Activated naive CD8-positive, alpha-beta T cell (primary cell): ENCODE results near the gene ACSS3.

Experiments
- H3K27ac Mint-ChIP-seq: one replicate; pipeline ENCODE4 v1.8.0; 2021; ENCODE audit warnings: mixed read lengths
- H3K27me3 Mint-ChIP-seq: one replicate; pipeline ENCODE4 v1.8.0; 2021; ENCODE audit warnings: mixed read lengths
- H3K36me3 Mint-ChIP-seq: one replicate; pipeline ENCODE4 v1.8.0; 2021; ENCODE audit warnings: mixed read lengths
- H3K4me1 Mint-ChIP-seq: one replicate; pipeline ENCODE4 v1.8.0; 2021; ENCODE audit warnings: low read depth, mixed read lengths
- H3K4me3 Mint-ChIP-seq: one replicate; pipeline ENCODE4 v1.8.0; 2021; ENCODE audit warnings: mild to moderate bottlenecking, mixed read lengths
- H3K9me3 Mint-ChIP-seq: one replicate; pipeline ENCODE4 v1.8.0; 2021; ENCODE audit warnings: low read depth, mixed read lengths

ACSS3 gene

DNA sequence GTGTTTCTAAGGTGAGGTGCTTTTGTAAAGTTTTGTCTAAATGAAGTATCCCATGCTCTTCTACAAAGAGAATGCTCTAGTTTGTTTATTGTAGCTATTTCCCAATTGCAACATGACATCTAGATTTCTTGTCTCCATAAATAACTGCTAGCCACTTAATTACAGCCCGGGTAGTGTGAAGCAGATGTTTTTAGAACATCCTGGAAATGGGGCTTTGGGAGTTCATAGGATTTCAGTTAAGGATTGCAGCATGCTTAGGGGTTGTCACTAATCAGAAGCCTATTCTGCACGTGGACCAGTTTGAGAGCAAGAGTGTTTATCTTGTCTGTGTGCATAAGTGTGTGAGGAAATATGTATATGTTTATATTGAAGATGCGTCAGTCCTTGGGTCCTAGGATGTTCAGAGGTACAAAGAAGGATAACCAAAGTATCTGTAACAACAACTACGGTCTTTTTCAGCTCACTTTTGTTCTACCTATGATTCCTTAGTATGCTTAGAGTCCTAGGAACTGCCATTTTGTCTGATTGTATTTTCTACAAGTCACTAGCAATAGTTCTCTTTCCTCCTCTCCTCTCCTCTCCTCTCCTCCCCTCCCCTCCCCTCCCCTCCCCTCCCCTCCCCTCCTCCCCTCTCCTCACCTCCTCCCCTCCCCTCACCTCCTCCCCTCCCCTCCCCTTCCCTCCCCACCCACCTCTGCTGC is 135.3 kb downstream of the ACSS3 start:
- H3K4me1 Mint-ChIP-seq, result no peaks in the 10 kb centered on the region
- H3K9me3 Mint-ChIP-seq, result peaks cover 9% of the 10 kb centered on the region
- H3K36me3 Mint-ChIP-seq, result no peaks in the 10 kb centered on the region
- H3K27ac Mint-ChIP-seq, result no peak overlapping the region
- no peak overlapping the region for H3K4me3 Mint-ChIP-seq
- no peaks in the 10 kb centered on the region for H3K27me3 Mint-ChIP-seq

DNA sequence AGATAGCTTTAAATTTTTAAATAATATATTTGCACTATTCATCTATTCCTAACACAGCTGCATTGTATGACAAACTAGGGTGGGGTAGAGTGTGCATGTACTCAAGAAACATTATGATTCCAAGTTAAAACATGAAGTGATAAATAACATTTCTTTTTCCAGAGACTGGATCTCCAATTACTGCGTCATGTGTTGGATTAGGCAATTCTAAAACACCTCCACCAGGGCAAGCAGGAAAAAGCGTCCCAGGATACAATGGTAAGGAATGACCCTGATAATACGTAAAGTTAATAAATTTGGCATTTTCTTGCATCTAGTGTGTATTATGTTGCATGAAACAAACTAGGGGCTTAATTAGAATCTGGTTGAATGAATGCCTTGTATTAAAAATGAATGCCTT is 138.9 kb downstream of the ACSS3 start:
- Mint-ChIP-seq H3K27me3 (no peaks in the 10 kb centered on the region), H3K36me3 (no peaks in the 10 kb centered on the region), H3K4me3 (no peak overlapping the region), H3K9me3 (peaks cover 3% of the 10 kb centered on the region), H3K4me1 (no peaks in the 10 kb centered on the region), H3K27ac (no peak overlapping the region)

DNA sequence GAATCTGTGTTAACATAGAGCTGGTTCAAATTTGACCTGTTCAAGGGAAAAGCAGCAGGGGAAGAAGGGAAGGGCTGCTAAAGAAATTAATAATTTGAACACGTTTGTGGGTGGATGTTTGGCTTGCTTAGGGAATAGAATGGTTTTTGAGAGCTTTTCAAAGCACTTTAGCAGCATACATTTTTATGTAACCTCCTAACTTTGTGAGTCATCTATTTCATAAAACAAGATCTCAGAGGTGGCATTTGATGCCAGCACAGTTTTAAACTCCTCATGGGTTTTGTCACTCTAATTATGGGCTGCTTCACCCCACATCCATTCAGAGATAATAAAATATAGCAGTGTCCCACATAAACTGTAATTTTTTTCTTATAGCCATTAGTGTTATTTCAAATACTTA is 143.8 kb downstream of the ACSS3 start:
- no peaks in the 10 kb centered on the region for H3K4me1 Mint-ChIP-seq
- no peaks in the 10 kb centered on the region for H3K27me3 Mint-ChIP-seq
- no peak overlapping the region for H3K27ac Mint-ChIP-seq
- peaks cover 9% of the 10 kb centered on the region for H3K9me3 Mint-ChIP-seq
- no peaks in the 10 kb centered on the region for H3K36me3 Mint-ChIP-seq
- no peak overlapping the region for H3K4me3 Mint-ChIP-seq

DNA sequence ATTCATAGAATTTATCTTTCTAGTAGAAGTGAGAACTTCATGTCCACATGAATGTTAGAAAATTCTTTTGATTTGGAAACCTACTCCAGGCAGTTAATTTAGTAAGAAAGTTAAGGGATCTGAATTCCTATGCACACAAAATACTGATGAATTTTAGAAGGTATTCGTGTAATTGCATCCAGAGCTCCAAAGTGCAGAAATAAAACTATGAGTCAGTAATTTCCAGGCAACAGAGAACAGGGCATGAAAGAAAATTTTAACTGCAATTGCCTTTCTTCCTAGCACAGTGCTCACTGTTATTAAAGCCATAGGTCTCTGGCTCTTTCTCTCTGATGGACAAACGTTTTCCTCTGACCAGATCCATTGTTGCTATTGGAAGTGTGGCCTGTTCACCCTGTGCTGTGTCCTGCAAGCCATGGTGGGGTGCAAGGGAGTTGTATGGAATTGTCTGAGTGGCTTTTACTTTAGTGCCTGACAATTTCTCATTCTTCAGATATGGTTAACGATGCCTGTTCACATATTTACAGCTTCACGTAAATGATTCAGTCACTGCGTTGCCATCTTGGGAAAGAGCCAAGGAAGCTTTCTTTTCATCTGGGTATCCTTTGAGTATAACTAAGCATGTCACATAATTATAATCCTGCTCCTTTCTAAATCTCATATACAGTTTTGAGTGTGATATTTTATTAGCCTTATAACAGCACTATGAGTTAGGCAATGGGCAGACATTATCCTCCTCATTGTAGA is 145.1 kb downstream of the ACSS3 start:
- no peaks in the 10 kb centered on the region for H3K4me1 Mint-ChIP-seq
- H3K27ac Mint-ChIP-seq, result no peak overlapping the region
- no peaks in the 10 kb centered on the region for H3K27me3 Mint-ChIP-seq
- no peaks in the 10 kb centered on the region for H3K36me3 Mint-ChIP-seq
- peaks cover 11% of the 10 kb centered on the region for H3K9me3 Mint-ChIP-seq
- H3K4me3 Mint-ChIP-seq, result no peak overlapping the region

DNA sequence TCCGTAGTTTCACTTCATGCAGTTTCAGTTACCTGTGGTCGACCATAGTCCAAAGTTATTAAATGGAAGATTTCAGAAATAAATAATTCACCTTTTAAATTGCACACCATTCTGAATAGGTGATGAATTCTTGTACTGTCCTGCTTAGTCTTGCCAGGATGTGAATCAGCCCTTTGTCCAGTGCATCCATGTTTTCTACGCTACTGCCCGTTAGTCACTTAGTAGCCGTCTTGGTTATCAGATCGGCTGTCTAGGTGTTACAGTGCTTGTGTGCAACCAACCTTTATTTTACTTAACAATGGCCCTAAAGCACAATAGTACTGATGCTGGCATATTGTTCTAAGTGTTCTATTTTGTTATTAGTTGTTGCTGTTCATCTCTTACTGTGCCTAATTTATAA is 146.7 kb downstream of the ACSS3 start:
- Mint-ChIP-seq H3K9me3 (peaks cover 11% of the 10 kb centered on the region), H3K4me3 (no peak overlapping the region), H3K36me3 (no peaks in the 10 kb centered on the region), H3K4me1 (no peaks in the 10 kb centered on the region), H3K27ac (no peak overlapping the region), H3K27me3 (no peaks in the 10 kb centered on the region)

DNA sequence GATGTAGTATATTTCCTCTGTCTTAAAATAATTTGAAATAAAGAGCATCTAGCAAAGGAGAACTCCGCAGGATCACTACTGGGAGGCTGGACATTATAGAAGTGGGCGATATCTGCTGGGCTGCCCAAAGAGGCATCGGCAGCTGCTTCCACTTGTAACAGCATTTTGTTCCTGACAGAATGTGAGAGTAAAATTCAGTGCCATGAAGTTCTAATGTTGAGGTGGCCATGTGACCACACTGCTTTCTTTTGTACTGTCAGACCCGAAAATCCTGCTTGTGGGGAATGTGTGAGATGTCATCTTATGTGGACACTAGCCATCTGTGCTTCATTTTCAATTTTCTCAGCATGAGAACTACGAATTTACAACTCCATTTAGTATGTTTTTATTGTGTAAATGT is 151.9 kb downstream of the ACSS3 start:
- Mint-ChIP-seq H3K27me3 (no peaks in the 10 kb centered on the region), H3K36me3 (no peaks in the 10 kb centered on the region), H3K4me3 (no peak overlapping the region), H3K27ac (no peak overlapping the region), H3K9me3 (peaks cover 7% of the 10 kb centered on the region), H3K4me1 (no peaks in the 10 kb centered on the region)

DNA sequence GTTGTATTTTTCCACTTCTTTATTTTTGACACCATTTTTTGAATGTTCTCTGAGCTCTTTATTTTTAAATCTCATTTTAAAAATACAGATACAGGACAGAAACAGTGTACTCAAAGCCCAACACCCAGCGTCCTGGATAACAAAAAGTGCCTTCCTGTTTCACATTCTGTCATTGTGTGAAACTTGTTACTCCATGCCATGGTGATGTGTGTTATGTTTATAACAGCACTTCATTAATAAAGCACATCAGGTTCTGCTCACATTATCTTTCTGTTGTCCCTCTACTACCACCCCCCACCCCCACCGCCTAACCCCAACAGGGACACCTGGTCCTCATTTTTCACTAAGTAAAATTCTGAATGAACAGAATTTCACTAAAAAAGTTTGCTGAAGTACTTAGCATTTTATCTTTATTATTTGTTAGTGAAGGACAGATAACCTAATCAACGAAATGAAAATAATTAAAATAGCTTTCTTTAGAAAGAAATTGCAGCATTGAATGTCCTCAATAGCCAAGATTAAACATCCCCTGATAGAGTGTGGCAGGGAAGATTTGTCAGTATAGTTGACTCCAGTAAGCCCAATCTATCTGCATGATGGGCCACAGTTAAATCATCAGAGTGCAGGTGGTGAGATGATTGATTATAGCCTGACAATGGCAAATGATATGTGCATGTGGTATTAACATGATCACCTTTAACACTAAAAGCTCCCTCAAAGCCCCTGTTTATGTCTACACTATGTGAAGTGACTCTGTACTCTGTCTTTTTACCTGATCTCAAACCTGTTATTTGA is 153.9 kb downstream of the ACSS3 start:
- H3K27me3 Mint-ChIP-seq, result no peaks in the 10 kb centered on the region

DNA sequence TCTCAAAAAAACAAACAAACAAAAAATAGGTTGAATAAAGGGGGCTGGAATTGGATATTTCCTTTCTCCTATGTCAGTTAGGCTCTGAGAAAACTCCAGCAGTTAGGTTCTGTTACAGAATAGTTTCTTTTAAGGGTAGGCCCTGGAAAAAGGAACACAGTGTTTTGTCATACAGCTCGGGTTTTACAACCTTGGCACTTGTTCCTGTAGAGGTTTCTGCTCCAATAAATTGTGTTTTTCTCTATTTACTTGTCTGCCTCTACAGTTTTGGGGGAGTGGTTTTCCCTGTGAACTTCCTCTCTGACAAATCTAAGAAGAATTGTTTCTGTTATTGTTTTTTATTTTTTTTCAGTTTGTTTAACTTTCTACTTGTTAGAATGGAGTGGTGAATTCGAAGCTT is 167.6 kb downstream of the ACSS3 start:
- H3K36me3 Mint-ChIP-seq, result no peaks in the 10 kb centered on the region
- no peak overlapping the region for H3K4me3 Mint-ChIP-seq
- peaks cover 4% of the 10 kb centered on the region for H3K9me3 Mint-ChIP-seq
- no peaks in the 10 kb centered on the region for H3K4me1 Mint-ChIP-seq
- H3K27ac Mint-ChIP-seq, result no peak overlapping the region
- no peaks in the 10 kb centered on the region for H3K27me3 Mint-ChIP-seq

More for the DNA sequence above, 153.9 kb downstream of the ACSS3 start:
- Mint-ChIP-seq H3K9me3 (peaks cover under 1% of the 10 kb centered on the region), H3K4me3 (no peak overlapping the region), H3K27ac (no peak overlapping the region), H3K36me3 (no peaks in the 10 kb centered on the region), H3K4me1 (no peaks in the 10 kb centered on the region)

DNA sequence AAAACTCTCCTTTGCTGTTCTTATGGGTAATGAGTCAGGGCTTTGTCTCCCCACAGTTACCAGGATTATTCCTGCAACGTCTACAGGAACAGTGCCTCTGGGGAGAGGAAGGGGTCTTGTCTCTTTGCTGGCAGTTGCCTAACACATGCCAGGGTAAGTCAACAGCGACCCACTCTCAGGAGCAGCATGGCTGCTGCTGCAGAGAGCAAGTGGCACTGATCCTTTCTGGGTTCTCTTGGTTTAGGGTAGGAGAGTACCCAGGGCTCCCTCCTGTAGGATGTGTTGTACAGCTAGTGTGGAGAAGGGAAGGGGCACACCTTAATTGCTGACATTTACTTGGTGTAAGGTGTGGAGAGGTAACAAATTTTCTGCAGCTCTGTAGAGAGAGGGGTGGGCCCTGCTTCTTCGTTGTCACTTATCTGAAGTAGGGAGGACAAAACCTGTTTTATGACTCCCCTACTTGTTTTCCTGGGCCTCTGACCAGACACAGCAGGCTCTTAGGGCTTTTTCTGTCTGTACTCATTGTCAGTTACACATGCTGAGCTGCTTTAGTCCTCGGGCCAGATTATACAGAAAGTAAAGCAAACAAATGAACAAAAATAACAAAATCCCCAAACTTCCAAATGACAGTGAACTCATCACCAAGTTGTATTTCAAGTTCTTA is 168.2 kb downstream of the ACSS3 start:
- Mint-ChIP-seq H3K36me3 (no peaks in the 10 kb centered on the region), H3K9me3 (peaks cover 4% of the 10 kb centered on the region), H3K4me1 (no peaks in the 10 kb centered on the region), H3K4me3 (no peak overlapping the region), H3K27me3 (no peaks in the 10 kb centered on the region), H3K27ac (no peak overlapping the region)

DNA sequence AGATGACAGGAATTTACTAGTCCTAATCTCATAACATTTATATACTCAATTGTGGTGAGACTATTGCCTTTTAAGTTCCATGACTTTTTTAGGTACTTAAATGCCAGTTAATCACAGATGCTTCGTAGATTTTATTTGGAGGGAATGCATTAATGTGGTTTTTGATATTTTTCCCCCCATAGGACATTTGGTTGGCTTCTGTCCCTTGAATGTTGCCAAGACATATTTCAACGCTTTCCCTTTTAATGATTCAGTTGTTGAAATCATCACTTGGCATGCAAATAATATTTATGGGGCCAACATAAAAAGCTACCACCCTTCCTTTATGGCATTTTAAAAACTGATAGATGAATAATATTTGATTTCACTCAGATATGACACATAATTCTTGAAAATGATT is 172.1 kb downstream of the ACSS3 start:
- Mint-ChIP-seq H3K36me3 (no peaks in the 10 kb centered on the region), H3K9me3 (no peaks in the 10 kb centered on the region), H3K27me3 (no peaks in the 10 kb centered on the region), H3K27ac (no peak overlapping the region), H3K4me3 (no peak overlapping the region), H3K4me1 (no peaks in the 10 kb centered on the region)

DNA sequence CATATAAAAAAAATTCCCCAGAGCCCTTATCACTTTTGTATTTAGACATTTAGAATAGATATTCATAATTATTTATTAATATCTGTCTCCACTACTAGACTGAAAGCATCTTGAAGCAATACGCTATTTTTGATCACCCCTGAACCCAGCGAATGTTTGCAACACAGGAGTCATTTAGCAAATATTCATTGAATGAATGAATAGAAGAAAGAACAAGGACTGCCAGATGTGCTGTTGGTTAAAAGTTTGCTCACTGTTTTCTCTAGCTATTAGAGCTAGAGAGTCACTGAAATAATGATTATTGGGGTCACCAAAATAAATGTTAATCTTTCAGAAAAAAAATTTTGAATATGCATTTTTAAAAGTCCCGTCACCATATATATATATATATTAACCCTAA is 174.3 kb downstream of the ACSS3 start:
- H3K9me3 Mint-ChIP-seq, result no peaks in the 10 kb centered on the region
- H3K36me3 Mint-ChIP-seq, result no peaks in the 10 kb centered on the region
- H3K27me3 Mint-ChIP-seq, result no peaks in the 10 kb centered on the region
- no peak overlapping the region for H3K4me3 Mint-ChIP-seq
- H3K27ac Mint-ChIP-seq, result no peak overlapping the region
- no peaks in the 10 kb centered on the region for H3K4me1 Mint-ChIP-seq

DNA sequence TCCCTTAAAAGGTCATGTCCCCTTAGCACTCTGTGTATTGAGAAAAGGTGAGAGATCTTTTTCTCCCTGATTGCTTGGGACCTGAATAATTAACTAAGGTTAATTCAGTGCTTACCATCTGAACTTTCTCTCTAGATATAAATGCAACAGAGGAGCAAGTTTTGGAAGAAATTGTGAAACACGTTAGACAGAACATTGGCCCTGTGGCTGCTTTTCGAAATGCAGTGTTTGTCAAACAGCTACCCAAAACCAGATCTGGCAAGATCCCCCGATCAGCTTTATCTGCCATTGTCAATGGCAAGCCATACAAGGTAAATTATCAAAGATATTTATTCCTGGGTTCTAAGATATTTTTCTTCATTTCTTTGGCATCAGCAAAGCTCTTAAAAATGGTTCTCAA is 175.5 kb downstream of the ACSS3 start:
- no peaks in the 10 kb centered on the region for H3K36me3 Mint-ChIP-seq
- no peak overlapping the region for H3K27ac Mint-ChIP-seq
- H3K4me3 Mint-ChIP-seq, result no peak overlapping the region
- H3K4me1 Mint-ChIP-seq, result no peaks in the 10 kb centered on the region
- H3K27me3 Mint-ChIP-seq, result no peaks in the 10 kb centered on the region
- peaks cover 3% of the 10 kb centered on the region for H3K9me3 Mint-ChIP-seq

DNA sequence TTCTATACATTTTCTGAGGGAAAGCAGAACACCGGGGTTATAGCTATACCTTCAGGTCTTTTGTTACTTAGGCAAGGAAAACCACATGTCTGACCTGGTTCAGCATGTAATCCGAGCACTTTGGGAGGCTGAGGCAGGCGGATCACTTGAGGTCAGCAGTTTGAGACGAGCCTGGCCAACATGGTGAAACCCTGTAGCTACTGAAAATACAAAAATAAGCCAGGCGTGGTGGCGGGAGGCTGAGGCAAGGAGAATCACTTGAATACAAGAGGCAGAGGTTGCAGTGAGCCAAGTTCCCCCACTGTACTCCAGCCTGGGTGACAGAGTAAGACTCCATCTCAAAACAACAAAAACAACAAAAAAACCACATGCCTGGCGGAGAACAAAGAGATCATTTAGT is 177.6 kb downstream of the ACSS3 start:
- H3K4me1 Mint-ChIP-seq, result no peaks in the 10 kb centered on the region
- H3K27me3 Mint-ChIP-seq, result no peaks in the 10 kb centered on the region
- H3K27ac Mint-ChIP-seq, result no peak overlapping the region
- no peaks in the 10 kb centered on the region for H3K36me3 Mint-ChIP-seq
- H3K9me3 Mint-ChIP-seq, result peaks cover 3% of the 10 kb centered on the region
- H3K4me3 Mint-ChIP-seq, result no peak overlapping the region

DNA sequence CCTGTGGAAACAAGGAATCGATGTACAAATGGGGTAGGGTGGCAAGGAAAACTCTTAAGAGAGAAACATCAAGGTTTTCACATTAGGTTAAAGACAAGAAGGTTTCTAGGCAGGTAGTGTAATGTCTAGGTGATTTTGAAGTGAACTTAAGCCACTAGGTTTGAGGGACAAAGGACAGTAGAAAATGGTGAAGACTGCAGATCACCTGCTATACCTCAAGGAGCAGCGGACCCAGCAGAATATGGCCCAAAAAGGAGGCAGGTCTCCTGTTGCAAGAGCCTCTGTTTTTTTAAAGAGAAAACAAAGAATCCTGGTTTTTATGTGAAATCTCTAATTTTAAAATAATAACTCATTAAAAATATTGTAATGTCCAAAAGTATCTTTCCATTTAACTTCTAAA is 178.1 kb downstream of the ACSS3 start:
- Mint-ChIP-seq H3K4me3 (no peak overlapping the region), H3K27me3 (no peaks in the 10 kb centered on the region), H3K27ac (no peak overlapping the region), H3K4me1 (no peaks in the 10 kb centered on the region), H3K9me3 (peaks cover 3% of the 10 kb centered on the region), H3K36me3 (no peaks in the 10 kb centered on the region)
